GM12892 (cell line): ENCODE results near the gene FGF1.

Source experiments
- POLR2A ChIP-seq: IDR thresholded peaks from 2 replicates; pipeline ENCODE4 v1.6.1; 2011; ENCODE audit warnings: low read depth, low read length, control low read depth
- POLR2AphosphoS5 ChIP-seq: IDR thresholded peaks from 2 replicates; pipeline ENCODE4 v1.6.1; 2011; ENCODE audit warnings: low read depth, low read length, control low read depth
- TAF1 ChIP-seq: IDR thresholded peaks from 2 replicates; pipeline ENCODE4 v1.6.1; 2011; ENCODE audit warnings: low read depth, mild to moderate bottlenecking, control low read depth, low read length, borderline replicate concordance

DNA sequence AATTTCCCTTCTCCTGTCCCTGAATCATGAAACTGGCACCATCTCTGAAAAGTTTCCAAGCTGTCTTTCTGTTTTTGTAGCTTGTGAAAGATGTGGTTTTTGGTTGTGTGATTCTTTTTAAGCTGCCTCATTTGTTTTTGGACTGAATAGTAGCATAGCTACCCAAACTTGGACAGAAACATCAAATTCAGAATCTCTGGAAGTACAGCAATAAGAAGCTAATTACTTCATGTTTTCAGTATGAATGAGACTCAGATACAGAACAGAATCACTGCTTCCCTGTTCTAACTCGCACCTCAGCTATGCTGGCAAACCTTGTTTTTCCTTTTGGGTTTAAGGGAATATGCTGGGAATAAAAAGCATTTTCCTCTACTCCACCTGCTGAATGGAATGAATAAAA lies 101.0 kb downstream of the FGF1 start:
- TF ChIP-seq TAF1 = no peak
- TF ChIP-seq POLR2A = no peak
- no peak for TF ChIP-seq POLR2AphosphoS5
